HAP-1 (cell line): ENCODE measurements around the gene MIER3.
A peak's percentile ranks its signal among the peaks of the same experiment; 100 is the strongest.

Experiments used
- DNase-seq, 2 experiments: peaks; one replicate each; pipeline ENCODE4 v3.0.0-alpha.2; 2016 to 2020; ENCODE audit warnings: low spot score in 2 of 2
- H3K27me3 ChIP-seq: fragments of 250-450 bp; sonication (Bioruptor Pico); 2 replicates; pipeline ENCODE4 v1.5.1; 2020; ENCODE audit warnings: low read depth, mild to moderate bottlenecking, moderate library complexity
- H3K36me3 ChIP-seq: fragments of 250-450 bp; sonication (Bioruptor Pico); replicated peaks from 2 replicates; pipeline ENCODE4 v1.5.1; 2020; ENCODE audit warnings: mild to moderate bottlenecking
- H3K4me1 ChIP-seq: fragments of 250-450 bp; sonication (Bioruptor Pico); 2 replicates; pipeline ENCODE4 v1.5.1; 2020; ENCODE audit warnings: mild to moderate bottlenecking
- H3K4me3 ChIP-seq: fragments of 250-450 bp; sonication (Bioruptor Pico); 2 replicates; pipeline ENCODE4 v1.5.1; 2020; ENCODE audit warnings: mild to moderate bottlenecking, moderate library complexity
- H3K9me3 ChIP-seq: fragments of 250-450 bp; sonication (Bioruptor Pico); 2 replicates; pipeline ENCODE4 v1.5.1; 2020; ENCODE audit warnings: mild to moderate bottlenecking, moderate library complexity
- in situ Hi-C: fragments of 300-500 bp; cut with MboI; formaldehyde crosslinking; loops from 3 replicates; pipeline ENCODE4 v1.14.3; 2020; ENCODE audit warnings: low sequenced_read_pairs, inconsistent platforms, mixed read lengths

MIER3 gene

DNA sequence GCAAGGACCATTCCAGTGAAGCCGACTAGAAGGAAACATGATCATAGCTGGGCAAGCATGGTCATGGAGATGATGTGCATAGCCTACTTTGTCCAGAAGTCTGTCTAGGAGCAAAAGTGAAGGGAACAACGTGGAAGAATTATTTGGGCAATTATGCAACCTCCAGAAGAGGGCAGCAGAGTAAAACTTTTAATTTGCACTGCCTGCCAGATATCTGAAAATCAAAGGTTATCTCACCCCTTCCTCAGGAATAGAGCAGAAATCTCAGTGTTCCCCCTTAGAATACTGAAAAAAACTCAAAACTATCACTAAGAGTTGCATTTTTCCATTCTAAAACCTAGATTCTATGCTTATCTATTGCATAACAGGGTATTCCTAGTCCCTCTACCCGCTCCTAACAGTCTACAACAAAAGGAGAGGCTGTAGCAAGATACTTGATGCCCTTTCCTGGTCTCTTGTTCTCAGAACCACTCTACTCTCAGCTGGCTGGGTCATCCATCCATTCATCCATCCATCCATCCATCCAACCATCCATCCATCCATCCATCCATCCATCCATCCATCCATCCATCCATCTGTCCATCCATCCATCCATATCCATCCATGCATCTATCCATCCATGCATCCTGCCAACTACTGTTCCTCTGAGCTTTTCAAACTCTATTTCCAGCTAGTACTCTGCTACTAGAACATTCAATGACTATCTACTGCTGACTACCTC lies 50.9 kb downstream of the MIER3 start:
- H3K4me1 ChIP-seq, result no peaks in the 10 kb centered on the region
- no peaks in the 10 kb centered on the region for H3K27me3 ChIP-seq
- H3K36me3 ChIP-seq, result no peaks in the 10 kb centered on the region
- DNase-seq, result peak; percentile 49 to 50
- H3K9me3 ChIP-seq, result no peaks in the 10 kb centered on the region
- H3K4me3 ChIP-seq, result no peak overlapping the region
- in situ Hi-C loops, result loop anchor here (10.0 kb wide), 1 partner anchor 324 kb away; no protein-coding TSS in a partner anchor

DNA sequence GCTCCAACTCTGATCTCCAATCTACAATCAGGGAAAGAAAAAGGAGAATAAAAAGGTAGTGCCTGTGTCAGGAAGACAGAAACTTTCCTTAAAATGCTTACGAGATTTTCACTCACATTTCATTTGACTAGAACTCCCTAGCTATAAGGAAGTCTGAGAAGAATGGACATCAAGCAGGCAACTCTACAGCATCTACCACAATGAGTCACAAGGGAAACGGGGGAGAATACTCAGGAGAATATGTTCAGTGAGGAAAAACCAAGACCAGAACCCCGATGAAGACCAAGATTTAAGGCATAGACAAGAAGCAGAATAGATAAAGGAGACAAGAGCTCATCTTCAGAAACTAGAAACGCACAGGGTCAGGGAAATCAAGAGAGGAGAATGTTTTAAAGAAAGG lies 51.5 kb downstream of the MIER3 start:
- H3K27me3 ChIP-seq, result no peaks in the 10 kb centered on the region
- no peaks in the 10 kb centered on the region for H3K4me1 ChIP-seq
- in situ Hi-C loops, result loop anchor here (10.0 kb wide), 1 partner anchor 324 kb away; no protein-coding TSS in a partner anchor
- H3K36me3 ChIP-seq, result no peaks in the 10 kb centered on the region; the same call in 1 of the 2 replicates
- H3K4me3 ChIP-seq, result no peak overlapping the region
- DNase-seq, result no peak
- H3K9me3 ChIP-seq, result no peaks in the 10 kb centered on the region

DNA sequence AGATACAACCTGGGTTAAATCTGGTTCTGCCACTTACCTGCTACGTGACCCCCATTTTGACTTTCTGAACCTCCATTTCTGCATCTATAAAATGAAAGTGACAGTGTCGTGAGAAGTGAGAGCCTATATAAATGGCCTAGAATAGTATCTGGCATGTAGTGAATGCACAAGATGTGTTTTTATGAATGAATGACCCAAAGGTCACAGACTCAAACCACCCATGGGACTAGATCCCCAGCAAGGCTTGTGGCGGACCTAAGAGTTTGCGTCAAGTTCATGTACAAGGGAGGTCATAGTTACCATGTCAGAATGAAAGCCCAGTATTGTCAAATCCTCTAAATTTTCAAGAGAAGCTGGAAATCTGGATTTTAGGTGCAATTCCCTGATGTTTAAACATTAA lies 53.7 kb downstream of the MIER3 start:
- H3K9me3 ChIP-seq, result no peaks in the 10 kb centered on the region
- H3K4me3 ChIP-seq, result no peak overlapping the region
- DNase-seq, result no peak
- no peaks in the 10 kb centered on the region for H3K4me1 ChIP-seq
- in situ Hi-C loops, result no loop called here
- peaks cover 12% of the 10 kb centered on the region for H3K36me3 ChIP-seq
- no peaks in the 10 kb centered on the region for H3K27me3 ChIP-seq

DNA sequence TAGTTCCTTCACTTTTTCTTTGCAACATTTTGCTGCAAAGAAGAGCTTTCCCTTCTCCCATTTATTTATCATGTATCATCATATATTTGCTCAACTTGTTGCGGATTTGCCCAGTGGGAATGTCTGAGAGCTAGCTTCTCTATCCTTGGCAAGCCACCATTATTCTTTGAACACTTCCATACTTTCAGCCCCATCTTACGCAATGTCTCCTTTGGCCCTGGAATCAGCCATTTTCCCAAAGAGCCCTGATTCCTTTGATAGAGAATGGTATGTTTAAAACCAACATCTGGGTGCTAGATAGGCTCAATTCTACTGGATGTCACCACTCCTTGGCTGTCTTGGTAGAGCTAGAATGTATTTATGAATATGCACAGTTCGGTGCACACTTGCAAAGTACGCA lies 55.2 kb downstream of the MIER3 start:
- peaks cover 12% of the 10 kb centered on the region for H3K36me3 ChIP-seq
- in situ Hi-C loops, result no loop called here
- no peaks in the 10 kb centered on the region for H3K4me1 ChIP-seq
- no peaks in the 10 kb centered on the region for H3K9me3 ChIP-seq
- H3K4me3 ChIP-seq, result no peak overlapping the region
- H3K27me3 ChIP-seq, result no peaks in the 10 kb centered on the region
- no peak for DNase-seq

DNA sequence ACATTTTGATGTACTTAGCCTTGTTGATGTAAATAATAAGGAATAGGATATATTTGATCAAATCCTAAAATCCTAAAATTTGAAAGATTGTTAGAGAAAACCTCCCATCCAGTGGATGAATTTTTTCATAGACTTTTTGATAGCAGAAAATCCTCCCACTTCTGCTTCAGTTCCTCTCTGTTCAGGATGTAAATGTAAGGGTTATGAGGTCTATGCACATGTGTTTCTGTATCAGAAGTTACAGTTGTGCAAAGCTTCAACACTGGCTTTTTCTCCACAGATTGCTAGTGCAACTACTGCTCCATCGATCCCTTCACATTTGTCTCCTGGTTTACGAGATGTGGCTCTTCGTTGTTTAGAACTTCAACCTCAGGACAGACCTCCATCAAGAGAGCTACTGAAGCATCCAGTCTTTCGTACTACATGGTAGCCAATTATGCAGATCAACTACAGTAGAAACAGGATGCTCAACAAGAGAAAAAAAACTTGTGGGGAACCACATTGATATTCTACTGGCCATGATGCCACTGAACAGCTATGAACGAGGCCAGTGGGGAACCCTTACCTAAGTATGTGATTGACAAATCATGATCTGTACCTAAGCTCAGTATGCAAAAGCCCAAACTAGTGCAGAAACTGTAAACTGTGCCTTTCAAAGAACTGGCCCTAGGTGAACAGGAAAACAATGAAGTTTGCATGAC lies 58.5 kb downstream of the MIER3 start:
- Histone ChIP-seq H3K36me3 (peaks cover 27% of the 10 kb centered on the region), H3K4me1 (no peaks in the 10 kb centered on the region), H3K4me3 (no peak overlapping the region), H3K27me3 (no peaks in the 10 kb centered on the region), H3K9me3 (no peaks in the 10 kb centered on the region)
- DNase-seq, result no peak
- in situ Hi-C loops, result no loop called here

DNA sequence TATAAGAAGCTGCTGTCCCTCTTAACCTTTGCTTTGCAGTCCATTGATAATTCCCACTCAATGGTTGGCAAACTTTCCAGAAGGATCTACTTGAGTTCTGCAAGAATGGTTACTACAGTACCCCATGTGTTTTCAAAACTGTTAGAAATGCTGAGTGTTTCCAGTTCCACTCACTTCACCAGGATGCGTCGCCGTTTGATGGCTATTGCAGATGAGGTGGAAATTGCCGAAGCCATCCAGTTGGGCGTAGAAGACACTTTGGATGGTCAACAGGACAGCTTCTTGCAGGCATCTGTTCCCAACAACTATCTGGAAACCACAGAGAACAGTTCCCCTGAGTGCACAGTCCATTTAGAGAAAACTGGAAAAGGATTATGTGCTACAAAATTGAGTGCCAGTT lies 70.4 kb downstream of the MIER3 start:
- DNase-seq, result no peak
- H3K4me1 ChIP-seq, result no peaks in the 10 kb centered on the region
- H3K9me3 ChIP-seq, result no peaks in the 10 kb centered on the region
- peaks cover 47% of the 10 kb centered on the region for H3K36me3 ChIP-seq
- H3K4me3 ChIP-seq, result no peak overlapping the region
- in situ Hi-C loops, result no loop called here
- no peaks in the 10 kb centered on the region for H3K27me3 ChIP-seq

DNA sequence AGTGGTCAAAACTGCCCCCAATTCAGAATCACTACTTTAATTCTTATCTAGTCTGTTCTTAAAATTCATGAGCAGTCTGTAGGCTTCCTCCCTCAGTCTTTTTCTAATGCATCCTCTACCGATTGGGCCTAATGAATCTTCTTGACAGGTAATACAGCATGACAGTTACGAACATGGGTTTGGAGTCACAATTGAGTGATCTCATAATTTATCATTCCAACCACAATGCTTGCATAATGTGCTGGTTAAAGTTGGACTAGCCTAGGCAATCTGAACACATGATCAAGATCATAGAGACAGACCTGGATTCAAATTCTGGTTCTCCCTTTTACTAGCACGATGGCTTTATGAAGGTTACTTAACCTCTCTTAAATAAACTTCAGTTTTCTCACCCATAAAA lies 75.6 kb downstream of the MIER3 start:
- Histone ChIP-seq H3K4me1 (no peaks in the 10 kb centered on the region), H3K4me3 (no peak overlapping the region), H3K27me3 (no peaks in the 10 kb centered on the region), H3K36me3 (peaks cover 23% of the 10 kb centered on the region), H3K9me3 (no peaks in the 10 kb centered on the region)
- DNase-seq, result no peak
- in situ Hi-C loops, result no loop called here

DNA sequence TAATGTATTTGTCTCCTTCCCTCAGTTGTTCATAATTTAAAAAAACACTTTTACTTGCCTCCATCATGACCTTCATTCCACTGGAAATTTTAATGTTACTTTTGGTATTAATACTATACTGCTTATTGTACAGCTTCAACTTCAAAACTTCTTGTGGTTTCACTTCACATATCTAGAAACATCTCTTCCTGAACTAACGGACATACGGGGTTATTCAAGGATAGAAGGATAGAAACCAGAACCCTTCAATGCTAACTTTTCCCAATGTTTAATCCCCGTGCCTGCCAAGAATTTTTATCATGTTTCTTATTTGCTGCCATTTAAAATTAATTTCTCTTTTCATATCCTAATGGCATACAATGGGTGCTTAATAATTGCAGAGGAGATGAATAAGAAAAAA lies 78.9 kb downstream of the MIER3 start:
- in situ Hi-C loops, result no loop called here
- H3K9me3 ChIP-seq, result no peaks in the 10 kb centered on the region
- no peak overlapping the region for H3K4me3 ChIP-seq
- no peaks in the 10 kb centered on the region for H3K4me1 ChIP-seq
- peaks cover 11% of the 10 kb centered on the region for H3K36me3 ChIP-seq
- H3K27me3 ChIP-seq, result no peaks in the 10 kb centered on the region
- no peak for DNase-seq

DNA sequence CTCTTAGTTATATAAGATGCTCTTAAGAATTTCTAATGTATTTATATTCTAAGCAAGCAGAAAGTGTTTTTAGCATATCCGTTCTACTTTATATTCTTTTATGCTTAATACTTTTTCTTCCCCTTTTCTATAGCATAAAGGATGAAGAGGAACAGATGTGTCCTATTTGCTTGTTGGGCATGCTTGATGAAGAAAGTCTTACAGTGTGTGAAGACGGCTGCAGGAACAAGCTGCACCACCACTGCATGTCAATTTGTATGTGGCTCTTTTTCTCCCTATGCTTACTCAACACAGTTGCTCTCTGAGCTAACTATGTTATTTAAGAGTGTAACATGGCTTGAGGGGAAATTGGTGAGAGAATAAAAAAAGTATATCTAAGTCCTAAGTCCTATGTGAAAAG lies 80.1 kb downstream of the MIER3 start:
- in situ Hi-C loops, result no loop called here
- DNase-seq, result no peak
- Histone ChIP-seq H3K27me3 (no peaks in the 10 kb centered on the region), H3K36me3 (peaks cover 8% of the 10 kb centered on the region), H3K4me1 (no peaks in the 10 kb centered on the region), H3K9me3 (no peaks in the 10 kb centered on the region), H3K4me3 (no peak overlapping the region)
